ENCODE data around the gene HDAC8.
"Not testable (repeated sequence)": the region's sequence is repeated elsewhere in the genome, so short reads cannot be mapped to it uniquely, and the experiment has no call there.

The HDAC8 gene

GRCh38 chrX:72572248-72573157, at the start of gene HDAC8:
TSS of gene HDAC8 (minus strand) at chrX:72572843. CDS start at chrX:72572761, 82 bp downstream.
- peak; percentile 1 to 7 (median 4) for DNase-seq

GRCh38 chrX:72621625-72622485, 49.2 kb upstream of the HDAC8 start:
- no peak for DNase-seq

- no peak for DNase-seq
Observed at GRCh38 chrX:72621163-72621562, 48.5 kb upstream of the HDAC8 start.

GRCh38 chrX:72620550-72621145, 48.0 kb upstream of the HDAC8 start:
- peak in 1 of 4 experiments; percentile 5 for DNase-seq

- DNase-seq: no peak
Observed at GRCh38 chrX:72609313-72609712, 36.7 kb upstream of the HDAC8 start.

- no peak for DNase-seq
Observed at GRCh38 chrX:72604705-72605104, 32.1 kb upstream of the HDAC8 start.

GRCh38 chrX:72604112-72604511, 31.5 kb upstream of the HDAC8 start:
- no peak for DNase-seq

- not testable (repeated sequence) for DNase-seq
Observed at GRCh38 chrX:72591038-72591437, 18.4 kb upstream of the HDAC8 start.

- DNase-seq: no peak
Observed at GRCh38 chrX:72584163-72584562, 11.5 kb upstream of the HDAC8 start.

- DNase-seq: no peak
Observed at GRCh38 chrX:72576141-72576894, 3.7 kb upstream of the HDAC8 start.

- no peak for DNase-seq
Observed at GRCh38 chrX:72573158-72573511, 492 bp upstream of the HDAC8 start.

GRCh38 chrX:72569786-72570185, 2.9 kb downstream of the HDAC8 start:
- no peak for DNase-seq

GRCh38 chrX:72568406-72569092, 4.1 kb downstream of the HDAC8 start:
- DNase-seq: no peak

GRCh38 chrX:72566448-72566847, 6.2 kb downstream of the HDAC8 start:
- DNase-seq: no peak

- DNase-seq: not testable (repeated sequence)
Observed at GRCh38 chrX:72559655-72560054, 13.0 kb downstream of the HDAC8 start.

GRCh38 chrX:72554448-72555140, 18.0 kb downstream of the HDAC8 start:
- DNase-seq: no peak

- not testable (repeated sequence) for DNase-seq
Observed at GRCh38 chrX:72552443-72552842, 20.2 kb downstream of the HDAC8 start.

GRCh38 chrX:72545990-72546389, 26.7 kb downstream of the HDAC8 start:
- no peak for DNase-seq

- no peak for DNase-seq
Observed at GRCh38 chrX:72540318-72540717, 32.3 kb downstream of the HDAC8 start.

- DNase-seq: no peak
Observed at GRCh38 chrX:72539822-72540221, 32.8 kb downstream of the HDAC8 start.

- DNase-seq: no peak
Observed at GRCh38 chrX:72536542-72536941, 36.1 kb downstream of the HDAC8 start.
